Lung (tissue), 12 donors: ENCODE data around the gene TM4SF5. TPM values are rescaled to one million over a fixed set of nuclear protein-coding genes. Genes with fewer than 3 reads are reported as not detected.

Source experiments
- ATAC-seq: fragments of 200-7000 bp; cut with Tn5 transposase; one replicate; pipeline ENCODE4 v1.9.1; 2020; ENCODE audit warnings: moderate number of reproducible peaks; ENCODE audit not compliant: insufficient read depth, low FRiP score
- DNase-seq, 3 donors: peaks; one replicate each; pipeline ENCODE4 v3.0.0-alpha.2; 2013 to 2017
- H3K27ac ChIP-seq, 2 donors: one replicate each; pipeline ENCODE4 v1.5.1; 2013; ENCODE audit warnings: mild to moderate bottlenecking in 2 of 2, moderate library complexity in 2 of 2, control low read depth in 1 of 2, inconsistent platforms in 1 of 2, low read depth in 1 of 2, low read length in 1 of 2
- H3K27me3 ChIP-seq, 3 donors: one replicate each; pipeline ENCODE4 v1.5.1; 2013; ENCODE audit warnings: low read length in 2 of 3; ENCODE audit not compliant: control insufficient read depth in 3 of 3, insufficient read depth in 3 of 3
- H3K36me3 ChIP-seq, 4 donors: one replicate each; pipeline ENCODE4 v1.5.1; 2013; ENCODE audit warnings: low read length in 4 of 4, mild to moderate bottlenecking in 1 of 4, moderate library complexity in 1 of 4; ENCODE audit not compliant: control insufficient read depth in 4 of 4, insufficient read depth in 4 of 4
- H3K4me1 ChIP-seq, 5 donors: one replicate each; pipeline ENCODE4 v1.5.1; 2013; ENCODE audit warnings: low read length in 5 of 5, mild to moderate bottlenecking in 2 of 5, moderate library complexity in 1 of 5; ENCODE audit not compliant: control insufficient read depth in 5 of 5, insufficient read depth in 5 of 5
- H3K4me3 ChIP-seq: one replicate; pipeline ENCODE4 v1.5.1; 2013; ENCODE audit warnings: mild to moderate bottlenecking, control low read depth, moderate library complexity
- H3K9ac ChIP-seq, 2 donors: one replicate each; pipeline ENCODE4 v1.5.1; 2013; ENCODE audit warnings: low read length in 2 of 2, control low read depth in 1 of 2; ENCODE audit not compliant: insufficient read depth in 1 of 2
- H3K9me3 ChIP-seq, 4 donors: one replicate each; pipeline ENCODE4 v1.5.1; 2013; ENCODE audit warnings: low read length in 3 of 4, mild to moderate bottlenecking in 1 of 4, moderate library complexity in 1 of 4; ENCODE audit not compliant: control insufficient read depth in 4 of 4, insufficient read depth in 3 of 4
- CTCF ChIP-seq: IDR thresholded peaks from 2 replicates; pipeline ENCODE4 v1.5.1; 2012; ENCODE audit warnings: mild to moderate bottlenecking; ENCODE audit errors: control extremely low read depth, extremely low read depth
- WGBS, 2 donors: extraction: QIAGEN DNeasy Blood & Tissue Kit; methylation state at CpG; one replicate each; pipeline ENCODE4 v1.1.7; 2013; 5-methylcytosine and 5-hydroxymethylcytosine counted together
- polyA plus RNA-seq, 2 donors: library from polyadenylated mRNA; stranded (reverse); fragments of 200-250 nt; gene quantifications; one replicate each; pipeline ENCODE4 v1.2.1, GENCODE V29; 2013
- total RNA-seq, 2 donors: library from RNA; depleted of rRNA in 1 of 2; stranded (reverse); fragments of >200 nt in 1 of 2; gene quantifications; one replicate each; pipeline ENCODE4 v1.2.1, GENCODE V29; 2014 to 2021
- donor health status: control.
- donor health status: control.
- donor health status: Bipolar disorder and iron deficiency.
- donor health status: healthy.
- donor health status: DM: yes; HTN: yes; CAD: no.

The TM4SF5 gene
- total and polyA plus RNA-seq, 4 donors: not detected

- no peak for TF ChIP-seq CTCF
- WGBS, 2 donors: 97% methylated on average over 8 of the region's 8 CpGs
- DNase-seq: no peak
- no peak for ATAC-seq
- Histone ChIP-seq H3K27me3 (peaks cover 0 to 36% (median 17%) of the 10 kb centered on the region in 3 donors), H3K4me1 (peaks cover 0 to 18% (median 2%) of the 10 kb centered on the region in 5 donors), H3K9ac (no peak overlapping the region), H3K36me3 (no peaks in the 10 kb centered on the region), H3K9me3 (no peaks in the 10 kb centered on the region), H3K27ac (no peak overlapping the region), H3K4me3 (no peak overlapping the region)
These were observed 30.1 kb upstream of the TM4SF5 start for GRCh38 chr17:4741544-4741943.

- H3K27ac ChIP-seq: no peak overlapping the region
- H3K27me3 ChIP-seq: peaks cover 0 to 36% (median 17%) of the 10 kb centered on the region in 3 donors
- no peaks in the 10 kb centered on the region for H3K36me3 ChIP-seq
- ATAC-seq: no peak
- H3K4me1 ChIP-seq: peaks cover 0 to 18% (median 2%) of the 10 kb centered on the region in 5 donors
- no peak overlapping the region for H3K4me3 ChIP-seq
- no peak for TF ChIP-seq CTCF
- 93 to 96% methylated on average over 9 of the region's 9 CpGs for WGBS, 2 donors
- no peak for DNase-seq
- no peaks in the 10 kb centered on the region for H3K9me3 ChIP-seq
- no peak overlapping the region for H3K9ac ChIP-seq
These were observed 29.6 kb upstream of the TM4SF5 start for GRCh38 chr17:4742133-4742532.

- no peak for TF ChIP-seq CTCF
- H3K27me3 ChIP-seq: peaks cover 0 to 36% (median 17%) of the 10 kb centered on the region in 3 donors
- H3K4me1 ChIP-seq: peaks cover 0 to 18% (median 2%) of the 10 kb centered on the region in 5 donors
- H3K9me3 ChIP-seq: no peaks in the 10 kb centered on the region
- peak in 2 of 3 donors; percentile 25 to 39 for DNase-seq
- no peak for ATAC-seq
- no peak overlapping the region for H3K4me3 ChIP-seq
- 76 to 86% methylated on average over 10 of the region's 10 CpGs for WGBS, 2 donors
- H3K36me3 ChIP-seq: no peaks in the 10 kb centered on the region
- H3K27ac ChIP-seq: no peak overlapping the region
- no peak overlapping the region for H3K9ac ChIP-seq
These were observed 29.1 kb upstream of the TM4SF5 start for GRCh38 chr17:4742629-4743028.

GRCh38 chr17:4743216-4743615, 28.5 kb upstream of the TM4SF5 start:
- H3K4me1 ChIP-seq: peaks cover 0 to 16% (median 2%) of the 10 kb centered on the region in 5 donors
- DNase-seq (no peak), ATAC-seq (no peak)
- H3K36me3 ChIP-seq: no peaks in the 10 kb centered on the region
- no peak overlapping the region for H3K27ac ChIP-seq
- H3K27me3 ChIP-seq: peaks cover 0 to 37% (median 14%) of the 10 kb centered on the region in 3 donors
- H3K4me3 ChIP-seq: no peak overlapping the region
- H3K9ac ChIP-seq: no peak overlapping the region
- 95 to 98% methylated on average over 8 of the region's 8 CpGs for WGBS, 2 donors
- TF ChIP-seq CTCF: no peak
- H3K9me3 ChIP-seq: no peaks in the 10 kb centered on the region
